IPS-11a (cell line): ENCODE measurements around the gene NFATC2.

ENCODE experiments used
- H3K4me3 ChIP-seq: one replicate; pipeline ENCODE4 v1.5.1; 2013; ENCODE audit warnings: low read depth, low read length, control low read depth

NFATC2 gene

GRCh38 chr20:51454250-51454865, 88.2 kb downstream of the NFATC2 start:
- no peak overlapping the region for H3K4me3 ChIP-seq

GRCh38 chr20:51452734-51453365, 89.7 kb downstream of the NFATC2 start:
- H3K4me3 ChIP-seq: no peak overlapping the region

GRCh38 chr20:51452091-51452613, 90.4 kb downstream of the NFATC2 start:
- no peak overlapping the region for H3K4me3 ChIP-seq

- no peak overlapping the region for H3K4me3 ChIP-seq
Measured at GRCh38 chr20:51451484-51451883, 91.0 kb downstream of the NFATC2 start.

- no peak overlapping the region for H3K4me3 ChIP-seq
Measured at GRCh38 chr20:51450984-51451383, 91.5 kb downstream of the NFATC2 start.

GRCh38 chr20:51450221-51450712, 92.3 kb downstream of the NFATC2 start:
- H3K4me3 ChIP-seq: no peak overlapping the region

- H3K4me3 ChIP-seq: no peak overlapping the region
Measured at GRCh38 chr20:51449498-51450220, 92.9 kb downstream of the NFATC2 start.

GRCh38 chr20:51447765-51448148, 94.8 kb downstream of the NFATC2 start:
- H3K4me3 ChIP-seq: no peak overlapping the region

GRCh38 chr20:51447097-51447764, 95.3 kb downstream of the NFATC2 start:
- no peak overlapping the region for H3K4me3 ChIP-seq

- H3K4me3 ChIP-seq: no peak overlapping the region
Measured at GRCh38 chr20:51446656-51447055, 95.9 kb downstream of the NFATC2 start.

GRCh38 chr20:51446230-51446629, 96.3 kb downstream of the NFATC2 start:
- H3K4me3 ChIP-seq: no peak overlapping the region

GRCh38 chr20:51445591-51445990, 96.9 kb downstream of the NFATC2 start:
- no peak overlapping the region for H3K4me3 ChIP-seq

- H3K4me3 ChIP-seq: no peak overlapping the region
Measured at GRCh38 chr20:51444922-51445438, 97.5 kb downstream of the NFATC2 start.

GRCh38 chr20:51444467-51444866, 98.1 kb downstream of the NFATC2 start:
- no peak overlapping the region for H3K4me3 ChIP-seq

- H3K4me3 ChIP-seq: no peak overlapping the region
Measured at GRCh38 chr20:51442602-51443001, 99.9 kb downstream of the NFATC2 start.

GRCh38 chr20:51440589-51440988, 101.9 kb downstream of the NFATC2 start:
- H3K4me3 ChIP-seq: no peak overlapping the region

- H3K4me3 ChIP-seq: no peak overlapping the region
Measured at GRCh38 chr20:51439160-51439689, 103.3 kb downstream of the NFATC2 start.

- no peak overlapping the region for H3K4me3 ChIP-seq
Measured at GRCh38 chr20:51438136-51438535, 104.4 kb downstream of the NFATC2 start.

- no peak overlapping the region for H3K4me3 ChIP-seq
Measured at GRCh38 chr20:51437182-51437924, 105.2 kb downstream of the NFATC2 start.
